GM19455 (cell line): ENCODE results near the gene TPCN2.

ENCODE experiments used
- ATAC-seq: cut with Tn5 transposase; IDR thresholded peaks from one replicate; pipeline ENCODE4 v1.9.1; 2021; ENCODE audit not compliant: unreplicated experiment

The TPCN2 gene

GRCh38 chr11:69180226-69180625 is 131.5 kb downstream of the TPCN2 start:
- ATAC-seq, result no peak

DNA sequence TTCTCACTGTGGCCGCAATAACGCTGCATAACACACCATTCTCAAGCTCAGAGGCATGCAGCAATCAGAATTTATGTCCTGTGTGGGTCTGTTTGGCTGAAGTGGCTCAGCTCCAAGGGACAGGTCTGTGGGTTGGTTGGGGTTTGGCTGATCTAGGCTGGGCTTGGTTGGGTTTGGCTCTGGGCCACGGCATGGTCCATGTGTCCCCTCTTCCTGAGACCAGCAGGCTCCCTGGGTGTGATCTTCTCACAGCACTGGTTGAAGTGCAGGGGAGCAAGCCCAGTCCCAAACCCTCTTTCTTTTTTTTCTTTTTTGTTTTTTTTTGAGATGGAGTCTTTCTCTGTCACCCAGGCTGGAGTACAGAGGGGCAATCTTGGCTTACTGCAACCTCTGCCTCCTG is 132.0 kb downstream of the TPCN2 start:
- ATAC-seq, result no peak

DNA sequence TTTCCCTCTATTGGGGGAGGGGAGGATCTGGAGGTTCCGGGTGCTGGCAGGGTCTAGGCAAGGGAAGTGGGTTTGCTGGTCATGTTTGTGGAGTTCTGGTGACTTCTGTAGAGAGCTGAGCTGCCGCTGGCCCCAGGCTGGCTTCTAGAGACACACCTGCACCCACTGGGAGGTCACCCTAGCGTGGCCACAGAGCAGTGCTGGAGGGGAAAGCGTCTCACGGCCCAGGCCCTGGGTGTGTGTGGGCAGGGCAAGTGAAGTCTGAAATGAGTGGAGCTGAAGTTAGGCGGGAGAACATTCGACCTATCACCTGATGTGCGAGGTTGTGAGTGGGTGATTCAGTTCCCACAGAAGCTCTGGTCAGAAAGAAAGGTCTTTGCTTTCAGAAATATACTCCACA is 134.9 kb downstream of the TPCN2 start:
- ATAC-seq, result no peak
